Caco-2 (cell line): ENCODE measurements around the gene ZNF418. TPM values are rescaled to one million over a fixed set of nuclear protein-coding genes. Genes with fewer than 3 reads are reported as not detected.
"Not testable (repeated sequence)": the region's sequence is repeated elsewhere in the genome, so short reads cannot be mapped to it uniquely, and the experiment has no call there.

Experiments
- BruUV-seq: library from RNA; stranded (reverse); fragments of 400-500 nt; replicated peaks from 2 replicates; lab custom pipeline; 2021; lab: Mats Ljungman, UMichigan
- CTCF ChIA-PET: fragments of 300-600 bp; sonication (Branson Sonifier 250); formaldehyde crosslinking; loops from one replicate; lab custom pipeline; 2022; ENCODE audit warnings: antibody characterized with exemption; lab: Charles Lee
- POLR2A ChIA-PET: fragments of 300-600 bp; sonication (Branson Sonifier 250); formaldehyde crosslinking; loops from one replicate; lab custom pipeline; 2022; ENCODE audit warnings: antibody characterized with exemption; lab: Charles Lee
- DNase-seq, 2 experiments: peaks; one replicate each; pipeline versions ENCODE4 v3.0.0 to v3.0.0-alpha.2; 2020 to 2022
- H3K27me3 ChIP-seq: replicated peaks from 2 replicates; pipeline ENCODE4 v1.6.0; 2011; ENCODE audit warnings: low read length; ENCODE audit not compliant: control insufficient read depth, insufficient read depth
- H3K36me3 ChIP-seq: 2 replicates; pipeline ENCODE4 v1.5.1; 2011; ENCODE audit warnings: low read length; ENCODE audit not compliant: control insufficient read depth, insufficient read depth
- H3K4me1 ChIP-seq: fragments of 250-450 bp; sonication (Bioruptor Pico); 2 replicates; pipeline ENCODE4 v1.5.1; 2020; ENCODE audit warnings: mild to moderate bottlenecking
- H3K4me3 ChIP-seq: 2 replicates; pipeline ENCODE4 v1.5.1; 2011; ENCODE audit warnings: low read depth, mild to moderate bottlenecking, control low read depth, low read length
- H3K9me3 ChIP-seq: fragments of 250-450 bp; sonication (Bioruptor Pico); 2 replicates; pipeline ENCODE4 v1.5.1; 2020; ENCODE audit warnings: mild to moderate bottlenecking, moderate library complexity
- H3K27ac Mint-ChIP-seq: one replicate; pipeline ENCODE4 v1.8.0; 2022; ENCODE audit warnings: mixed read lengths; ENCODE audit not compliant: unreplicated experiment
- H3K27me3 Mint-ChIP-seq: one replicate; pipeline ENCODE4 v1.8.0; 2022; ENCODE audit warnings: mixed read lengths; ENCODE audit not compliant: insufficient read depth, unreplicated experiment
- H3K36me3 Mint-ChIP-seq: one replicate; pipeline ENCODE4 v1.8.0; 2022; ENCODE audit warnings: mild to moderate bottlenecking, mixed read lengths; ENCODE audit not compliant: insufficient read depth, unreplicated experiment
- H3K4me1 Mint-ChIP-seq: one replicate; pipeline ENCODE4 v1.8.0; 2022; ENCODE audit warnings: low read depth, mixed read lengths; ENCODE audit not compliant: unreplicated experiment
- H3K4me3 Mint-ChIP-seq: one replicate; pipeline ENCODE4 v1.8.0; 2022; ENCODE audit warnings: mild to moderate bottlenecking, moderate library complexity, mixed read lengths; ENCODE audit not compliant: unreplicated experiment
- H3K9me3 Mint-ChIP-seq: one replicate; pipeline ENCODE4 v1.8.0; 2022; ENCODE audit warnings: mixed read lengths; ENCODE audit not compliant: unreplicated experiment
- intact Hi-C: fragments of 100-400 bp; cut with micrococcal nuclease; formaldehyde crosslinking; loops from one replicate; pipeline ENCODE4 v1.10.0; 2022; ENCODE audit not compliant: unreplicated experiment
- total RNA-seq: library from RNA; stranded (reverse); gene quantifications from 2 replicates; pipeline ENCODE4 v1.2.3, GENCODE V29; 2022
- TF ChIP-seq, protein P1 (sequence below), 2 experiments: fragments of 200-600 bp in 1 of 2; IDR thresholded peaks; 1 replicate in 1 of 2; 2 replicates in 1 of 2; pipeline versions ENCODE4 v1.5.1 to v1.8.0; 2011 to 2022; ENCODE audit warnings: antibody characterized with exemption in 1 of 2, control low read depth in 1 of 2, inconsistent platforms in 1 of 2, low read depth in 1 of 2, low read length in 1 of 2, mild to moderate bottlenecking in 1 of 2, moderate library complexity in 1 of 2; ENCODE audit not compliant: insufficient read depth in 1 of 2, severe bottlenecking in 1 of 2, unreplicated experiment in 1 of 2

Gene ZNF418
- total RNA-seq, 1 experiment from 2014 or later = 0.50 TPM

DNA sequence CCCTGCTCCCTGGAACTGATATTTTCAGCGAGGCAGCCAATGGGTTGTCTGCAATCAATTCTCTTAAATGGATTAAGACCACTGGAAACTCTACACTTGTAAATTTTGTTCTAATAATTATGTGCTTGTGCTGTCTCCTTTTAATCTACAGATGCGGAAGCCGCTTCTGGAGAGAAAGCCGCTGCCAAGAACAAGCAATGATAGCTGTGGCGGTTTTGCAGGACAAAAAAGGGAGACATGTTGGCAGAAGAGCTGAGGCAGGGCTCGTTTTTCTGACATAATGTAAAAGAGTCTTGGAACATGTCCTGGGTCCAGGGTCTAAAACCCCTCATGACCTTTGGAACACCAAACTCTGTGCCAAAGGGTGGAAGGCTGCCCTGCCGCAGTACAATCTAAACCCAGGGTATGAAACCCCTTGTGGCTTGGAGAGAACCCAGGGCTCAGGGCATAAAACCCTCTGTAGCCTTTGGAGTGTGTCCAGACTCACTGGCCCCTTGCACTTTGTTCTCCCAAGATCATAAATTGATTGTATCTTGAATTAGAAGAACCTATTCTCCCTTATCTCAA lies 31.5 kb downstream of the ZNF418 start:
- POLR2A ChIA-PET = no interaction called here
- TF ChIP-seq, protein P1, sequence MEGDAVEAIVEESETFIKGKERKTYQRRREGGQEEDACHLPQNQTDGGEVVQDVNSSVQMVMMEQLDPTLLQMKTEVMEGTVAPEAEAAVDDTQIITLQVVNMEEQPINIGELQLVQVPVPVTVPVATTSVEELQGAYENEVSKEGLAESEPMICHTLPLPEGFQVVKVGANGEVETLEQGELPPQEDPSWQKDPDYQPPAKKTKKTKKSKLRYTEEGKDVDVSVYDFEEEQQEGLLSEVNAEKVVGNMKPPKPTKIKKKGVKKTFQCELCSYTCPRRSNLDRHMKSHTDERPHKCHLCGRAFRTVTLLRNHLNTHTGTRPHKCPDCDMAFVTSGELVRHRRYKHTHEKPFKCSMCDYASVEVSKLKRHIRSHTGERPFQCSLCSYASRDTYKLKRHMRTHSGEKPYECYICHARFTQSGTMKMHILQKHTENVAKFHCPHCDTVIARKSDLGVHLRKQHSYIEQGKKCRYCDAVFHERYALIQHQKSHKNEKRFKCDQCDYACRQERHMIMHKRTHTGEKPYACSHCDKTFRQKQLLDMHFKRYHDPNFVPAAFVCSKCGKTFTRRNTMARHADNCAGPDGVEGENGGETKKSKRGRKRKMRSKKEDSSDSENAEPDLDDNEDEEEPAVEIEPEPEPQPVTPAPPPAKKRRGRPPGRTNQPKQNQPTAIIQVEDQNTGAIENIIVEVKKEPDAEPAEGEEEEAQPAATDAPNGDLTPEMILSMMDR (IDR thresholded peaks at IDR 0.05; ENCODE audit: insufficient read depth in 1 of 2, low read depth in 1 of 2, low read length in 1 of 2, severe bottlenecking in 1 of 2, unreplicated experiment in 1 of 2) = no peak
- H3K9me3 ChIP-seq = no peaks in the 10 kb centered on the region
- H3K27me3 ChIP-seq = no peaks in the 10 kb centered on the region
- CTCF ChIA-PET = no interaction called here
- peaks cover 18% of the 10 kb centered on the region for H3K9me3 Mint-ChIP-seq
- no peaks in the 10 kb centered on the region for H3K4me1 ChIP-seq
- no peaks in the 10 kb centered on the region for H3K36me3 ChIP-seq
- BruUV-seq = no TSS peak
- no peak overlapping the region for H3K4me3 ChIP-seq
- no peak overlapping the region for H3K27ac Mint-ChIP-seq
- no peaks in the 10 kb centered on the region for H3K4me1 Mint-ChIP-seq
- intact Hi-C loops = loop anchor here (1.0 kb wide), 2 partner anchors 438 to 497 kb away; no protein-coding TSS in a partner anchor
- DNase-seq = no peak
- no peaks in the 10 kb centered on the region for H3K27me3 Mint-ChIP-seq
- H3K4me3 Mint-ChIP-seq = no peak overlapping the region
- peaks cover 47% of the 10 kb centered on the region for H3K36me3 Mint-ChIP-seq

DNA sequence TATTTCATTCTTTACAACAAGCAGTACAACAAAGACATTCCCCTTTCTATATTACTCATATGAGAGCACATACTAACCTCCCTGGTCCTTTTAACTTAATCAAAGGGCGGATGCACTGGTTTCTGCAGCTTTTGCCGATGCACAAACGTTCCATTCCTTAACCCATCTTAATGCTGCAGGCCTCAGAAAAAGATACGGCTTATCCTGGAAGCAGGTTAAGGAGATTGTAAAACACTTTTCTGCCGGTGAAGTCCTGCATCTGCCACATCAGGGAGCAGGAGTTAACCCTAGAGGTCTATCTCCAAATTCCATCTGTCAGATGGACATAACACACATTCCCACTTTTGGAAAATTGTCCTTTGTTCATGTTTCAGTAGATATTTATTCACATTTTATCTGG lies 34.9 kb downstream of the ZNF418 start:
- Mint-ChIP-seq H3K36me3 (peaks cover 18% of the 10 kb centered on the region), H3K9me3 (peaks cover 18% of the 10 kb centered on the region), H3K4me1 (no peaks in the 10 kb centered on the region), H3K4me3 (no peak overlapping the region), H3K27me3 (no peaks in the 10 kb centered on the region), H3K27ac (no peak overlapping the region)
- no TSS peak for BruUV-seq
- intact Hi-C loops = no loop called here
- H3K4me1 ChIP-seq = no peaks in the 10 kb centered on the region
- POLR2A ChIA-PET = no interaction called here
- H3K27me3 ChIP-seq = no peaks in the 10 kb centered on the region
- H3K36me3 ChIP-seq = no peaks in the 10 kb centered on the region
- TF ChIP-seq, protein P1 (IDR thresholded peaks at IDR 0.05; ENCODE audit: insufficient read depth in 1 of 2, low read depth in 1 of 2, low read length in 1 of 2, severe bottlenecking in 1 of 2, unreplicated experiment in 1 of 2) = no peak
- H3K9me3 ChIP-seq = no peaks in the 10 kb centered on the region
- CTCF ChIA-PET = no interaction called here
- DNase-seq = no peak
- H3K4me3 ChIP-seq = no peak overlapping the region

DNA sequence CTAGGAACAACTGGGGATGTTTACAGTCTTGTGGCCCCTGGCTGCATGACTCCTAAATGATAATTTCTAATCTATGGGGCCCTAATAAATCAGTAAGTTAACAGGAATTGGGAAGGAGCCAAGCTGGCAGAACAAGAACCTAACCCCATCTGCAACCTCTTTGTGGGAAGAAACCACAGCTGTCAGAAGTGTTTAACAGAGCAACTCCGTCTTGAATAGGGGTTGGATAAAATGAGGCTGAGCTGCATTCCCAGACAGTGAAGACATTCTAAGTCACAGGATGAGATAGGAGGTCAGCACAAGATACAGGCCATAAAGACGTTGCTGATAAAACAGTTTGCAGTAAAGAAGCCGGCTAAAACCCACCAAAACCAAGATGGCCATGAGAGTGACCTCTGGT lies 44.5 kb downstream of the ZNF418 start:
- H3K36me3 ChIP-seq, H3K4me3 ChIP-seq, BruUV-seq, H3K4me3 Mint-ChIP-seq, H3K27me3 ChIP-seq, H3K4me1 Mint-ChIP-seq, H3K27ac Mint-ChIP-seq, H3K27me3 Mint-ChIP-seq, POLR2A ChIA-PET, DNase-seq, intact Hi-C loops, CTCF ChIA-PET: not testable (repeated sequence)
- H3K36me3 Mint-ChIP-seq = peaks cover 29% of the 10 kb centered on the region
- H3K9me3 Mint-ChIP-seq = peaks cover 33% of the 10 kb centered on the region
- peaks cover 13% of the 10 kb centered on the region for H3K4me1 ChIP-seq
- H3K9me3 ChIP-seq = peaks cover 35% of the 10 kb centered on the region
